Gastroesophageal sphincter (tissue), 4 donors: ENCODE data around the gene VSIG10. TPM values are rescaled to one million over a fixed set of nuclear protein-coding genes. Genes with fewer than 3 reads are reported as not detected.

ENCODE experiments used
- ATAC-seq: fragments of 150-250 bp; one replicate; pipeline ENCODE4 v1.9.1; 2016; ENCODE audit warnings: mild to moderate bottlenecking, moderate library complexity
- H3K27ac ChIP-seq, 4 donors: fragments of 200-600 bp; sonication (generic) in 3 of 4; 1 replicate in 3 of 4; 2 replicates in 1 of 4; pipeline ENCODE4 v1.5.1; 2016 to 2019
- H3K27me3 ChIP-seq: fragments of 200-600 bp; sonication (generic); one replicate; pipeline ENCODE4 v1.5.1; 2019
- H3K36me3 ChIP-seq, 2 donors: fragments of 200-600 bp; sonication (generic); one replicate each; pipeline ENCODE4 v1.5.1; 2019; ENCODE audit warnings: control low read depth in 1 of 2
- H3K4me1 ChIP-seq, 3 donors: fragments of 200-600 bp; sonication (generic); 1 replicate in 2 of 3; 2 replicates in 1 of 3; pipeline ENCODE4 v1.5.1; 2016 to 2019; ENCODE audit warnings: control low read depth in 2 of 3
- H3K4me3 ChIP-seq, 2 donors: fragments of 200-600 bp; sonication (generic); one replicate each; pipeline ENCODE4 v1.5.1; 2019; ENCODE audit warnings: mild to moderate bottlenecking in 1 of 2, moderate library complexity in 1 of 2
- H3K9me3 ChIP-seq, 3 donors: fragments of 200-600 bp; sonication (generic); one replicate each; pipeline ENCODE4 v1.5.1; 2017 to 2019; ENCODE audit warnings: control low read depth in 2 of 3
- CTCF ChIP-seq, 4 experiments: fragments of 200-600 bp in 2 of 4; fragments of 450-650 bp in 2 of 4; sonication (generic) in 1 of 4; IDR thresholded peaks; one replicate each; pipeline ENCODE4 v1.5.1; 2017 to 2019; ENCODE audit warnings: antibody characterized with exemption in 4 of 4, mild to moderate bottlenecking in 2 of 4, moderate library complexity in 2 of 4
- EP300 ChIP-seq: sonication (generic); formaldehyde crosslinking; IDR thresholded peaks from one replicate; pipeline ENCODE4 v1.6.1; 2017; ENCODE audit warnings: antibody characterized with exemption, mild to moderate bottlenecking
- POLR2A ChIP-seq, 2 donors: fragments of 450-650 bp; IDR thresholded peaks; one replicate each; pipeline ENCODE4 v1.6.1; 2017; ENCODE audit warnings: antibody characterized with exemption in 2 of 2, mild to moderate bottlenecking in 2 of 2, moderate library complexity in 1 of 2
- POLR2AphosphoS5 ChIP-seq: sonication (generic); formaldehyde crosslinking; IDR thresholded peaks from one replicate; pipeline ENCODE4 v1.6.1; 2017; ENCODE audit warnings: antibody characterized with exemption
- WGBS, 2 donors: methylation state at CpG; one replicate each; pipeline ENCODE4 v1.1.5; 2018; ENCODE audit warnings: low coverage in 1 of 2; 5-methylcytosine and 5-hydroxymethylcytosine counted together
- total RNA-seq, 4 donors: library from RNA; depleted of rRNA; stranded (reverse); fragments of >200 nt; gene quantifications; one replicate each; pipeline ENCODE4 v1.1.0, GENCODE V29; 2016

The VSIG10 gene
- total RNA-seq, 4 donors from 2014 or later: 14.7 to 24.6 (median 17.6) TPM

DNA sequence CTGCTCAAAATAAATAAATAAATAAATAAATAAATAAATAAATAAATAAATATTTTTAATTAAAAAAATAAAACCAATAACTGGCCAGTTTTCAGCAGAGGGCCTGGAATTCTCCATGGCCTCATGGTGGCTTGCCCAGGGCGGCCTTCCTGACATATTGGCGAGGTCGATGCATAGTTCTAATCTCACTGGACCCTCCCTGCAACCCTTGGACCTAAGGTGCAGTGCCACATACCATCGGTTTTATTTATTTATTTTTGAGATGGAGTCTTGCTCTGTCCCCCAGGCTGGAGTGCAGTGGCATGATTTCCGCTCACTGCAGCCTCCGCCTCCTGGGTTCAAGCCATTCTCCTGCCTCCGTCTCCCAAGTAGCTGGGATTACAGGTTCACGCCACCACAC lies 3.9 kb upstream of the VSIG10 start:
- 92 to 95% methylated on average over 6 to 7 of the region's 8 CpGs for WGBS, 2 donors
- H3K27ac ChIP-seq: no peak overlapping the region
- no peak for ATAC-seq

GRCh38 chr12:118107011-118107410 lies 3.2 kb upstream of the VSIG10 start:
- H3K27ac ChIP-seq: no peak overlapping the region
- WGBS, 2 donors: 100% methylated on average over 1 of the region's 4 CpGs; no CpG with 5 or more reads in 1 of the 2 donors
- no peak for TF ChIP-seq CTCF (IDR thresholded peaks at IDR 0.05)
- no peak for TF ChIP-seq POLR2A (IDR thresholded peaks at IDR 0.05)
- no peak for TF ChIP-seq EP300
- no peak for TF ChIP-seq POLR2AphosphoS5

More for the DNA sequence above, 3.9 kb upstream of the VSIG10 start:
- H3K27me3 ChIP-seq: no peaks in the 10 kb centered on the region
- TF ChIP-seq POLR2A (IDR thresholded peaks at IDR 0.05) (no peak), EP300 (no peak), POLR2AphosphoS5 (no peak), CTCF (IDR thresholded peaks at IDR 0.05) (no peak)
- H3K9me3 ChIP-seq: no peaks in the 10 kb centered on the region
- no peaks in the 10 kb centered on the region for H3K36me3 ChIP-seq
- H3K4me1 ChIP-seq: peaks cover 0 to 15% (median 0%) of the 10 kb centered on the region in 3 donors
- no peak overlapping the region for H3K4me3 ChIP-seq

GRCh38 chr12:118103201-118103600 lies 610 bp downstream of the VSIG10 start:
- Histone ChIP-seq H3K36me3 (no peaks in the 10 kb centered on the region), H3K27me3 (no peaks in the 10 kb centered on the region), H3K9me3 (no peaks in the 10 kb centered on the region), H3K4me1 (peaks cover 0 to 18% (median 0%) of the 10 kb centered on the region in 3 donors), H3K4me3 (peak overlapping the region; percentile 61 to 64), H3K27ac (peak overlapping the region; percentile 20 to 85 (median 77))
- TF ChIP-seq EP300: no peak
- no peak for TF ChIP-seq POLR2A (IDR thresholded peaks at IDR 0.05)
- no peak for TF ChIP-seq POLR2AphosphoS5
- TF ChIP-seq CTCF (IDR thresholded peaks at IDR 0.05): no peak
- no peak for ATAC-seq
- WGBS, 2 donors: 0% methylated on average over 4 to 11 of the region's 32 CpGs

More at GRCh38 chr12:118107011-118107410, 3.2 kb upstream of the VSIG10 start:
- no peak for ATAC-seq
- Histone ChIP-seq H3K9me3 (no peaks in the 10 kb centered on the region), H3K27me3 (no peaks in the 10 kb centered on the region), H3K36me3 (no peaks in the 10 kb centered on the region), H3K4me3 (no peak overlapping the region), H3K4me1 (peaks cover 0 to 18% (median 0%) of the 10 kb centered on the region in 3 donors)

DNA sequence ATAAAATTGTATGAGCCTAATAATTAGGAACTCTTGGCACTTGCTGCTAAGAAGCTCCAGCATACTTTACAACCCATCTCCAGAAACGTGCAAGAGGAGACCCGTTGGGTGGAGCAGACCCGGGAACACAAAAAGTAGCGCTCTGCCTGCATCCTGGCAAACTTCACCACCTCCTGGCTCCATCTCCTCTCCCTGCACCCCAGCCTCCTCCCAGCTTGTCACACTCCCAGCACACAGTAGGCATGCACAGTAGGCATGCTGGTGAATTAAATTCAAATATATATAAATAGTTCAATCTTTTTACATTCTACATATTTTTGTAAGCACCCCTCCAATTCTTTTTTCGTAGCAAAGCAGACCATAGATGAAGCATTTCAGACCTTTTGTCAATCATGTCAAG lies 1.2 kb downstream of the VSIG10 start:
- Histone ChIP-seq H3K4me1 (peaks cover 0 to 18% (median 0%) of the 10 kb centered on the region in 3 donors), H3K27me3 (no peaks in the 10 kb centered on the region), H3K9me3 (no peaks in the 10 kb centered on the region), H3K27ac (peak overlapping the region in 1 of 4 donors; percentile 85), H3K36me3 (no peaks in the 10 kb centered on the region), H3K4me3 (peak overlapping the region in 1 of 2 donors; percentile 64)
- WGBS, 2 donors: 46 to 66% methylated on average over 3 to 5 of the region's 5 CpGs
- TF ChIP-seq EP300: no peak
- no peak for TF ChIP-seq CTCF (IDR thresholded peaks at IDR 0.05)
- no peak for TF ChIP-seq POLR2A (IDR thresholded peaks at IDR 0.05)
- no peak for TF ChIP-seq POLR2AphosphoS5
- no peak for ATAC-seq

DNA sequence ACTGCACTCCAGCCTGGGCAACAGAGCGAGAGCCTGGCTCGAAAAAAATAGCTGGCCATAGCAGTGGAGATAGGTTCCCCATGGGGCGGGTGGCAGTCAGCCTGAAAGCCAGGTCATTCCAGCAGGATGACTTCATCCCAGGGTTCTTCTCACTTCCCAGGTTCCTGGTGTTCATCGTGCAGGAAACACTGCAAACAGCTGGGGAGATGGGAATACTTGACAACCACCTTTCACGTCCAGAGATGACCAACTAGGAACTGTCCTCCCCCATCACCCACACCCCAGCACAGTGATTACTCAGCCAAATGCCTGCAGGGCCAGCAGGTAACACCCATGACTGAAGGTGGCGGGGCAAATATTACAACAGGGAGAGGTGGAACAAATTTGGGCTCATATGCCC lies 1.7 kb downstream of the VSIG10 start:
- no peak for ATAC-seq
- peaks cover 0 to 18% (median 0%) of the 10 kb centered on the region in 3 donors for H3K4me1 ChIP-seq
- H3K27ac ChIP-seq: no peak overlapping the region
- H3K36me3 ChIP-seq: no peaks in the 10 kb centered on the region
- no peaks in the 10 kb centered on the region for H3K9me3 ChIP-seq
- H3K4me3 ChIP-seq: no peak overlapping the region
- TF ChIP-seq CTCF (IDR thresholded peaks at IDR 0.05) (no peak), POLR2A (IDR thresholded peaks at IDR 0.05) (no peak), EP300 (no peak), POLR2AphosphoS5 (no peak)
- no peaks in the 10 kb centered on the region for H3K27me3 ChIP-seq
- 85% methylated on average over 6 of the region's 6 CpGs; no CpG with 5 or more reads in 1 of the 2 donors for WGBS, 2 donors
